ENCODE results near the gene EPB41. TPM values are rescaled to one million over a fixed set of nuclear protein-coding genes. Genes with fewer than 3 reads are reported as not detected.
"Not testable (repeated sequence)": the region's sequence is repeated elsewhere in the genome, so short reads cannot be mapped to it uniquely, and the experiment has no call there.

The EPB41 gene
- total RNA-seq, 2 experiments from 2014 or later: 73.7 to 83.8 TPM

DNA sequence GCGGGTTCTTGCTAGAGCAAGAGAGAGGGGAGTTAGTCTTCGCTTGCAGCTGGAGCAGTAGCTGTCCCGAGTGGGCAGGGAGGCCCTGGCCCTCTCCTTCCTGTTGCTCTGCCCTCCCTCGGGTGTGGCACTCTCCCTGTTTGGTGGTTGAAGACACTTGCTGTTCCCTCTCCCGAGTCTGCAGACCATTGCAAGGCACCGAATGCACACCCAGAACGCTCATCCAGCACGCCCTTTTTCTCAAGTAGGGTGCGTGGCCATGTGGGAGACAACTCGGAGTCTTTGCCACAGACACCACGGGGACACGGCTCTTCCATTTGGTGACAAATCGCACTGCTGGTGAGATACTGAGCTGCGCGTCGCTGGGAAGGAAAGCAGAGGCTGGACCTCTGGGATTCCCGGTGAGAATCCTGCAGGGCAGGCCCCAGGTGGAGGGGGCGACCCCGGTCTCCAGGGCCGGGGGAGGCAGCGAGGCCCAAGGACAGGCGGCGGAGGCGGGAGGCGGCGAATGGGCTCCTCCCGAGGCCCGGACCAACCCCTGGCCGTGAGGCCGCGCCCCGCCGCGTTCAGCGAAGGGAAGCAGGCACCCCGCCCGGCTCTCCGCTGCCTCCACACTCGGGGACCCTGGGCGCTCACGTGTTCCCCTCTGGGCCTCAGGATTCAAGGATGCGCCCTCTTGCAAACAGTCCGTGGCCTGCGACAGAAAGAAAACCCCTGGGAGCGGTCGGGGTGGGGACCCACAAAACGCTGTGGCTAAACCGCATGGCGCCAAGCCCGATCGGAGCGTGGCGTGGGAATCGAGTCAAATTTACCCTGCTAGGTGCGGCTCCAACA is 219.7 kb downstream of the EPB41 start:
- DNase-seq (no peak), ATAC-seq (peak; percentile 16)
- CTCF ChIA-PET: no interaction called here
- Mint-ChIP-seq H3K27ac (no peak overlapping the region), H3K9me3 (ENCODE audit: low read depth) (no peaks in the 10 kb centered on the region), H3K36me3 (no peaks in the 10 kb centered on the region), H3K4me1 (peaks cover 4% of the 10 kb centered on the region), H3K4me3 (no peak overlapping the region), H3K27me3 (peaks cover 32% of the 10 kb centered on the region)

GRCh38 chr1:29134695-29135028 is 220.3 kb downstream of the EPB41 start:
- H3K4me1 Mint-ChIP-seq: peaks cover 4% of the 10 kb centered on the region
- ATAC-seq (no peak), DNase-seq (no peak)
- no peaks in the 10 kb centered on the region for H3K36me3 Mint-ChIP-seq
- CTCF ChIA-PET: interaction anchor here (0.7 kb wide), 1 partner anchor 68 kb away, joined by 4 read pairs; no protein-coding TSS in a partner anchor
- H3K9me3 Mint-ChIP-seq (ENCODE audit: low read depth): no peaks in the 10 kb centered on the region
- H3K27ac Mint-ChIP-seq: no peak overlapping the region
- H3K27me3 Mint-ChIP-seq: peaks cover 32% of the 10 kb centered on the region
- no peak overlapping the region for H3K4me3 Mint-ChIP-seq

GRCh38 chr1:29136391-29136915 is 222.1 kb downstream of the EPB41 start:
- H3K36me3 Mint-ChIP-seq: no peaks in the 10 kb centered on the region
- peaks cover 25% of the 10 kb centered on the region for H3K27me3 Mint-ChIP-seq
- H3K9me3 Mint-ChIP-seq (ENCODE audit: low read depth): no peaks in the 10 kb centered on the region
- DNase-seq (no peak), ATAC-seq (no peak)
- peaks cover 4% of the 10 kb centered on the region for H3K4me1 Mint-ChIP-seq
- CTCF ChIA-PET: interaction anchor here (0.9 kb wide), 1 partner anchor 16 kb away, joined by 3 read pairs; no protein-coding TSS in a partner anchor
- H3K27ac Mint-ChIP-seq: no peak overlapping the region
- no peak overlapping the region for H3K4me3 Mint-ChIP-seq

- Mint-ChIP-seq H3K4me1 (no peaks in the 10 kb centered on the region), H3K36me3 (peaks cover 35% of the 10 kb centered on the region), H3K27ac (no peak overlapping the region), H3K9me3 (ENCODE audit: low read depth) (no peaks in the 10 kb centered on the region), H3K4me3 (no peak overlapping the region), H3K27me3 (no peaks in the 10 kb centered on the region)
- CTCF ChIA-PET: no interaction called here
- no peak for DNase-seq
- ATAC-seq: no peak
Measured at GRCh38 chr1:29142714-29143113, 228.3 kb downstream of the EPB41 start.

- Mint-ChIP-seq H3K9me3 (ENCODE audit: low read depth) (no peaks in the 10 kb centered on the region), H3K36me3 (peaks cover 49% of the 10 kb centered on the region), H3K27ac (no peak overlapping the region), H3K4me3 (no peak overlapping the region), H3K4me1 (no peaks in the 10 kb centered on the region), H3K27me3 (no peaks in the 10 kb centered on the region)
- DNase-seq: no peak
- ATAC-seq: no peak
- CTCF ChIA-PET: no interaction called here
Measured at GRCh38 chr1:29144178-29144577, 229.8 kb downstream of the EPB41 start.

DNA sequence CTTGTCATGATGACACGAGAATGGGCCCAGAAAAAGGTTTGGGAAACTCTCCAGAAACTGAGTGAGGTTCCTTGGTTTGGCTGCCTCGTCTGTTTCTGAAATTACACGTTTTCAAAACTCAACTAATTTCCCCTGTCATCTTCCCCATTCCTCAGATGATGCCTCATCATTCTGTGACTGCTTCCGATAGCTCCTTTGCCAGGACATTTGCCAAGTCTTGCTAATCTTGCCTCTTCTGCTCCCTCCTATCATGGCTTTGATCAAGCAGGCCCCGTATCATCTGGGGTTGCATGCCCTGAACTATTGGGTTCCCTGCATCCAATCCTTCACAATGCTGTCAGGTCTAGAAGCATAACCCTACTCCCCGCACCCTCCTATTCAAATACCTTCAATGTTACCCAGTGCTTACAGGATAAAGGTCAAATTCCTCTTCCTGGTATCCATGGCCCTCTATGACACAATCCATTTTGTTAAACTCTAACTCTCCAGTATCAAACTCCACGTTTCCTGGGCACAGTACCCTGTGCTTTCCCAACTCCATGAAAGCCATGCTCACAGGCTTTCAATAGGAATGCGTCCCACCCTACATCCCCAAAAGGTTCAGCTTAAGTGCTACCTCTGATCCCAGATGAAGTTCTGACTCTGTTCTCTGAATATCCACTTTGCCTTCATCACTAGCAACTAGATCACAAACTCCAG is 231.5 kb downstream of the EPB41 start:
- no peaks in the 10 kb centered on the region for H3K27me3 Mint-ChIP-seq
- DNase-seq: no peak
- no peak for ATAC-seq
- no peaks in the 10 kb centered on the region for H3K4me1 Mint-ChIP-seq
- no peak overlapping the region for H3K4me3 Mint-ChIP-seq
- H3K9me3 Mint-ChIP-seq (ENCODE audit: low read depth): no peaks in the 10 kb centered on the region
- CTCF ChIA-PET: interaction anchor here (1.4 kb wide), 1 partner anchor 57 kb away, joined by 3 read pairs; no protein-coding TSS in a partner anchor
- peaks cover 64% of the 10 kb centered on the region for H3K36me3 Mint-ChIP-seq
- H3K27ac Mint-ChIP-seq: no peak overlapping the region

GRCh38 chr1:29148656-29149491 is 234.5 kb downstream of the EPB41 start:
- CTCF ChIA-PET: no interaction called here
- Mint-ChIP-seq H3K9me3 (ENCODE audit: low read depth) (no peaks in the 10 kb centered on the region), H3K36me3 (peaks cover 80% of the 10 kb centered on the region), H3K4me1 (no peaks in the 10 kb centered on the region), H3K4me3 (no peak overlapping the region), H3K27me3 (no peaks in the 10 kb centered on the region), H3K27ac (no peak overlapping the region)
- ATAC-seq: no peak
- DNase-seq: no peak

GRCh38 chr1:29150346-29150745 is 236.0 kb downstream of the EPB41 start:
- peaks cover 82% of the 10 kb centered on the region for H3K36me3 Mint-ChIP-seq
- CTCF ChIA-PET: interaction anchor here (0.9 kb wide), 1 partner anchor 52 kb away, joined by 3 read pairs; no protein-coding TSS in a partner anchor
- not testable (repeated sequence) for H3K9me3 Mint-ChIP-seq (ENCODE audit: low read depth); DNase-seq; H3K4me3 Mint-ChIP-seq; H3K4me1 Mint-ChIP-seq; H3K27ac Mint-ChIP-seq; H3K27me3 Mint-ChIP-seq; ATAC-seq

GRCh38 chr1:29152046-29152805 is 237.9 kb downstream of the EPB41 start:
- H3K4me3 Mint-ChIP-seq: no peak overlapping the region
- H3K9me3 Mint-ChIP-seq (ENCODE audit: low read depth): no peaks in the 10 kb centered on the region
- H3K4me1 Mint-ChIP-seq: no peaks in the 10 kb centered on the region
- H3K27me3 Mint-ChIP-seq: no peaks in the 10 kb centered on the region
- DNase-seq (no peak), ATAC-seq (no peak)
- CTCF ChIA-PET: interaction anchor here (0.7 to 1.4 kb wide), 3 partner anchors 19 to 276 kb away, joined by 3 to 4 read pairs (median 3); no protein-coding TSS in a partner anchor
- H3K27ac Mint-ChIP-seq: no peak overlapping the region
- H3K36me3 Mint-ChIP-seq: peaks cover 73% of the 10 kb centered on the region

- Mint-ChIP-seq H3K27ac (no peak overlapping the region), H3K9me3 (ENCODE audit: low read depth) (no peaks in the 10 kb centered on the region), H3K4me3 (no peak overlapping the region), H3K27me3 (no peaks in the 10 kb centered on the region), H3K36me3 (peaks cover 58% of the 10 kb centered on the region), H3K4me1 (peaks cover 7% of the 10 kb centered on the region)
- ATAC-seq (no peak), DNase-seq (no peak)
- CTCF ChIA-PET: interaction anchor here (0.6 to 1.3 kb wide), 2 partner anchors 10 to 20 kb away, joined by 3 to 5 read pairs; no protein-coding TSS in a partner anchor
Measured at GRCh38 chr1:29156543-29157268, 242.3 kb downstream of the EPB41 start.

DNA sequence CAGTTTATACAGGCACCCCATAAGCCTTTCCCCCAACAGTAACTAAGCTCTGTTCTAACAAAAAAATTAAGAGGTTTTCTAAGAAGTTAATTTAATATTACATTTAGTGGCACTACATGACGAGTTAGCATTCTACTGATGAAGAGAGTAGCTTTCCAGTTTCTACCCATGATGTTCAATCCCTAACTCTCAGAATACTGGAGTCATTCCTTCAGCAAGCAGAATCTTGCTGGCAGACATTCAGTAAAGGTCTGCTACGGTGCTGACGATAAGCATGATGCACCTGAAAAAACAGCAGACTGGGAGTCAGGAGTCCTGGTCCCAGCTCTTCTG is 242.9 kb downstream of the EPB41 start:
- no peak for DNase-seq
- H3K27ac Mint-ChIP-seq: no peak overlapping the region
- no peak for ATAC-seq
- CTCF ChIA-PET: interaction anchor here (0.6 to 1.3 kb wide), 2 partner anchors 10 to 20 kb away, joined by 3 to 5 read pairs; no protein-coding TSS in a partner anchor
- no peaks in the 10 kb centered on the region for H3K27me3 Mint-ChIP-seq
- peaks cover 54% of the 10 kb centered on the region for H3K36me3 Mint-ChIP-seq
- no peak overlapping the region for H3K4me3 Mint-ChIP-seq
- H3K4me1 Mint-ChIP-seq: peaks cover 9% of the 10 kb centered on the region
- H3K9me3 Mint-ChIP-seq (ENCODE audit: low read depth): no peaks in the 10 kb centered on the region

DNA sequence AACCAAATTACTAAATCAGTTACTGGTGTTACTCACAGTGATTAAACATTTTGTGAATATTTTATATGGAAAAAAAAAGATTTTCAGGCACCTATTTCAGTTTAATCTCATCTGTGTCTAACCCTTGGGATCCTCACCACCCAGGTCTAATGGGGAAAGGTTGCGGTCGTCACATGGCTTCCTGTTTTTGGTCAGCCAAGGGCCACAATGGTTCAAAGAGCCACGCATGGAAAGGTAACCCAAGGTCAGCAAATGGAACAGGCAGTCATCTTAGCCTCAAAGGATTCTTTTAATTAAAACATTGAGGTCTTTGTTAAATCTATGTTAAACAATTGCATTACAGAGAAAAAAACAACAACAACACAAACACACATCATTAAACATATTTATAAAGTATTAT is 245.4 kb downstream of the EPB41 start:
- DNase-seq: no peak
- CTCF ChIA-PET: interaction anchor here (1.1 to 1.7 kb wide), 2 partner anchors 22 to 38 kb away, joined by 3 to 4 read pairs; partner anchors contain the start of gene SRSF4
- no peaks in the 10 kb centered on the region for H3K27me3 Mint-ChIP-seq
- H3K9me3 Mint-ChIP-seq (ENCODE audit: low read depth): no peaks in the 10 kb centered on the region
- ATAC-seq: no peak
- no peak overlapping the region for H3K27ac Mint-ChIP-seq
- H3K36me3 Mint-ChIP-seq: peaks cover 45% of the 10 kb centered on the region
- no peak overlapping the region for H3K4me3 Mint-ChIP-seq
- H3K4me1 Mint-ChIP-seq: peaks cover 20% of the 10 kb centered on the region

Measured in activated CD8-positive, alpha-beta memory T cell treated with anti-CD3 and anti-CD28 coated beads, Interleukin-2, amount 10 ng/mL, durations not matched to agents 7 days and 5 days (primary cell).